Common myeloid progenitor, CD34-positive (primary cell): Measurements from ENCODE around the gene C6orf15.

Experiments used
- CTCF ChIA-PET: fragments of 350-600 bp; sonication (Branson Sonifier 250); formaldehyde crosslinking; loops from one replicate; lab custom pipeline; 2021; ENCODE audit warnings: antibody characterized with exemption; lab: Charles Lee
- POLR2A ChIA-PET: fragments of 350-600 bp; sonication (Branson Sonifier 250); formaldehyde crosslinking; loops from one replicate; lab custom pipeline; 2021; ENCODE audit warnings: antibody characterized with exemption; lab: Charles Lee
- DNase-seq, 3 donors: peaks; one replicate each; pipeline versions ENCODE4 v3.0.0 to v3.0.0-alpha.2; 2013
- H3K27ac ChIP-seq, 2 experiments: 1 replicate in 1 of 2; 2 replicates in 1 of 2; pipeline ENCODE4 v1.7.0; 2013; ENCODE audit warnings: inconsistent platforms in 2 of 2, low read length in 2 of 2, mild to moderate bottlenecking in 2 of 2, low read depth in 1 of 2, moderate library complexity in 1 of 2; ENCODE audit not compliant: severe bottlenecking in 2 of 2, insufficient read depth in 1 of 2, poor library complexity in 1 of 2
- H3K27me3 ChIP-seq, 5 experiments: replicated peaks in 2 of 5; 1 replicate in 3 of 5; 2 replicates in 2 of 5; pipeline versions ENCODE4 v1.6.1 to v1.7.0; 2013; ENCODE audit warnings: low read length in 4 of 5, mild to moderate bottlenecking in 2 of 5, moderate library complexity in 2 of 5, inconsistent platforms in 1 of 5; ENCODE audit not compliant: insufficient read depth in 5 of 5, control insufficient read depth in 4 of 5
- H3K36me3 ChIP-seq, 4 experiments: 1 replicate in 2 of 4; 2 replicates in 2 of 4; pipeline versions ENCODE4 v1.6.1 to v1.7.0; 2013; ENCODE audit warnings: low read length in 3 of 4, control low read depth in 1 of 4, mild to moderate bottlenecking in 1 of 4; ENCODE audit not compliant: control insufficient read depth in 4 of 4, insufficient read depth in 4 of 4
- H3K4me1 ChIP-seq, 4 experiments: 1 replicate in 3 of 4; 2 replicates in 1 of 4; pipeline versions ENCODE4 v1.6.1 to v1.7.1; 2013; ENCODE audit warnings: low read length in 3 of 4, mild to moderate bottlenecking in 3 of 4, control low read depth in 1 of 4, inconsistent platforms in 1 of 4, moderate library complexity in 1 of 4; ENCODE audit not compliant: control insufficient read depth in 4 of 4, insufficient read depth in 4 of 4; ENCODE audit errors: control extremely low read depth in 1 of 4
- H3K4me3 ChIP-seq, 7 experiments: 1 replicate in 4 of 7; 2 replicates in 3 of 7; pipeline versions ENCODE4 v1.5.1 to v1.7.0; 2013; ENCODE audit warnings: mild to moderate bottlenecking in 7 of 7, low read length in 6 of 7, moderate library complexity in 6 of 7, inconsistent platforms in 2 of 7, low read depth in 2 of 7, control low read depth in 1 of 7; ENCODE audit not compliant: insufficient read depth in 4 of 7, control insufficient read depth in 1 of 7; ENCODE audit errors: extremely low read depth in 1 of 7
- H3K9me3 ChIP-seq, 5 experiments: 1 replicate in 4 of 5; 2 replicates in 1 of 5; pipeline versions ENCODE4 v1.6.1 to v1.7.1; 2013; ENCODE audit warnings: low read length in 4 of 5, mild to moderate bottlenecking in 2 of 5, inconsistent platforms in 1 of 5, low read depth in 1 of 5, moderate library complexity in 1 of 5; ENCODE audit not compliant: control insufficient read depth in 4 of 5, insufficient read depth in 2 of 5; ENCODE audit errors: control extremely low read depth in 1 of 5
- WGBS: methylation state at CpG from one replicate; pipeline ENCODE4 v1.1.5; 2013; ENCODE audit not compliant: insufficient coverage; 5-methylcytosine and 5-hydroxymethylcytosine counted together

Gene C6orf15

DNA sequence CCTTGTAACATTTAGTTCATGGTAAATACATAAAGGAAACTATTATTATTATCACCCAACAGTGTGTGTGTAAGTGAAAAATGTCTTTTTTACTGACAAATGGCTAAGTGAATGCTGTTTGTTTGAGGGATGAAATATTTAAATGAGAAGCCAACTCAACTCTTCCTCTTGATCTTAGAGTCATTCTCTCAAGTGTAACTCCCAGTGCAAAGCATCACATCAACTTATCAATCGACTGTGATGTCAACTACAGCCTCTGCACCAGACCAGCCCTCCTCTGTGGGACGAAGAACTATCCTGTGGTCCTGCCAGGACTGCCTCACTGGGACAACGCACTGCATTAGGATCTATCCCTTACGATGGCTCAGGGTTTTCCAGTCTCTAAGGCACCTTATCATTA is 5.3 kb downstream of the C6orf15 start:
- ChIA-PET POLR2A (no interaction called here), CTCF (no interaction called here)
- no peaks in the 10 kb centered on the region for H3K27me3 ChIP-seq
- 97% methylated on average over 4 of the region's 4 CpGs for WGBS
- H3K36me3 ChIP-seq, result no peaks in the 10 kb centered on the region
- no peaks in the 10 kb centered on the region for H3K9me3 ChIP-seq
- H3K27ac ChIP-seq, result no peak overlapping the region
- DNase-seq, result no peak
- no peaks in the 10 kb centered on the region for H3K4me1 ChIP-seq
- H3K4me3 ChIP-seq, result no peak overlapping the region

DNA sequence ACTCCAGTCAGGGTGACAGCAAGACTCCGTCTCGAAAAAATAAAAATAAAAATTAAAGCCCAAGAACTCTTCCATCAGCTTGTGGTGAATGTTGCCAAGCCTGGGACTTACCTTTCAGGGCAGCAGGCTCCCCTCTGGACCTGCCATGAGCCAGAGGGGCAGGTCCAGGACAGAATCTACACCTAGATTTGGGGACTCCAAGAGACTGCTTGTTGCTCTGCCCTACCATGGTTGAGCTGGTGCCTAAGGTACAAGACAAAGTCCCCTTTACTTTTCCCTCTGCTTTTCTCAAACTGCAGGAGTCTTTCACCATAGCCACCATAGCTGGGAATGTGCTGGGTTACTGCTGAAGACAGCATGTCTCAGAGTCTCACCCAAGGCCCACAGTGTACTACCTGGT is 9.2 kb downstream of the C6orf15 start:
- no peaks in the 10 kb centered on the region for H3K9me3 ChIP-seq
- no peaks in the 10 kb centered on the region for H3K36me3 ChIP-seq
- DNase-seq, result no peak
- no peak overlapping the region for H3K27ac ChIP-seq
- no peak overlapping the region for H3K4me3 ChIP-seq
- peaks cover 0 to 3% (median 1%) of the 10 kb centered on the region in 4 experiments for H3K4me1 ChIP-seq
- ChIA-PET CTCF (interaction anchor here (0.6 to 4.6 kb wide), 10 partner anchors 8 to 33 kb away, joined by 3 to 32 read pairs (median 5); partner anchors contain the start of genes C6orf15 and PSORS1C1), POLR2A (no interaction called here)
- no CpG with 5 or more reads among the region's 2 CpGs for WGBS
- H3K27me3 ChIP-seq, result no peaks in the 10 kb centered on the region

DNA sequence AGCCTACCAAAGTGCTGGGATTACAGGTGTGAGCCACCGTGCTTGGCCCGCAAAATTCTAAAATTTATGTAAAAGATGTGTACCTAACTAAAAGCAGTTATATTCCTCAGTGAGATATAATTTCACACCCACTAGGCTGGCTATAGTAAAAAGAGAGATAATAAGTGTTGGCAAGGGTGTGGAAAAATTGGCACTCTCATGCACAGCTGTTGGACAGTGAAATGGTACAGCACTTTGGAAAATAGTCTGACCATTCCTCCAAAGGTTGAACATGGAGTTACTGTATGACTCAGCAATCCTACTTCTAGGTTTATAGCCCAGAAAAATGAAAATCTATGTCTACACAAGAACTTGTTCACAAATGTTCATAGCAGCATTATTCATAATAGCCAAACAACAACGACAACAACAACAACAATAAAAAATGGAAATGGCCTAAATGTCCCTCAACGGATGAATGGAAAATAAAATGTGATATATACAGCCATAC is 13.9 kb downstream of the C6orf15 start:
- H3K27me3 ChIP-seq, result no peaks in the 10 kb centered on the region
- no peaks in the 10 kb centered on the region for H3K36me3 ChIP-seq
- WGBS, result no CpG with 5 or more reads among the region's 4 CpGs
- no peaks in the 10 kb centered on the region for H3K9me3 ChIP-seq
- DNase-seq, result no peak
- POLR2A ChIA-PET, result no interaction called here
- H3K4me1 ChIP-seq, result peaks cover 12 to 44% (median 35%) of the 10 kb centered on the region in 4 experiments
- no peak overlapping the region for H3K27ac ChIP-seq
- CTCF ChIA-PET, result interaction anchor here (0.6 kb wide), 1 partner anchor 187 kb away, joined by 4 read pairs; no protein-coding TSS in a partner anchor
- H3K4me3 ChIP-seq, result no peak overlapping the region

DNA sequence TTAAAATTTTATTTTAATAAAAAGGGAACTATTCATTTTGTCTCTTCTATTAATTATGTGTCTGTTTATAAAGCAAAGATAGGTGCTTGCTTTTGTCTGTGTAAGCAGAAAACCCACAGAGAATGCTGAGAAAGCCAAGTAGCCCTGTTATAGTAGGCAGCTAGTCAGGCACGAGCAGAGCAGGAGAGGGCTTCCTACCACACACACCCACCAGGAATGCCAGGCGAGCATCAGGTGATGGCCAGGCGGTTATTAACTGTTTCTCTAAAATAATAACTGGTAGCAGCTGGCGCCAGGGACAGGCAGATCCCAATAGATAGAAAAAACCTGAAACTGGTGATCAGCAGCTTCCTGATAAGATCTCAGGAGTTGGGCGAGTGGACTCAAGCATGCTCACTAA is 15.7 kb downstream of the C6orf15 start:
- POLR2A ChIA-PET, result interaction anchor here (0.7 kb wide), 1 partner anchor 353 kb away, joined by 3 read pairs; no protein-coding TSS in a partner anchor
- WGBS, result 75% methylated on average over 2 of the region's 5 CpGs
- Histone ChIP-seq H3K36me3 (no peaks in the 10 kb centered on the region), H3K27ac (no peak overlapping the region), H3K27me3 (no peaks in the 10 kb centered on the region), H3K4me3 (peak overlapping the region in 1 of 7 experiments; percentile 16), H3K9me3 (no peaks in the 10 kb centered on the region), H3K4me1 (peaks cover 13 to 53% (median 44%) of the 10 kb centered on the region in 4 experiments)
- DNase-seq, result no peak
- CTCF ChIA-PET, result interaction anchor here (0.7 to 2.2 kb wide), 4 partner anchors 9 to 17 kb away, joined by 3 to 7 read pairs (median 4); no protein-coding TSS in a partner anchor

DNA sequence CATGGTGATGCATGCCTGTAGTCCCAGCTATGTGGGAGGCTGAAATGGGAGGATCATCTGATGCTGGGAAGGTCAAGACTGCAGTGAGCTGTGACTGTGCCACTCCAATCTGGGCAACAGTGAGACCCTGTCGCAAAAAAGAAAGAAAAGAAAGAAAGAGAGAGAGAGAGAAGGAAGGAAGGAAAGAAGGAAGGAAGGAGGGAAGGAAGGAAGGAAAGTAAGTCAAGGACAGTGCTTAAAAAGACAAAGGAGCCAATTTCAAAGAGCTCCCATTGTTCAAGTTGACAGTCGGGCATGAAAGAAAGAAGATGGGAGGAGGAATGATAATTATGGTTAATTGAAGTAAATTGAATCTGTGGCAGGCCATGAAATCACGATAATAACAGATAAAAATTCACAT is 16.2 kb downstream of the C6orf15 start:
- peaks cover 13 to 57% (median 44%) of the 10 kb centered on the region in 4 experiments for H3K4me1 ChIP-seq
- CTCF ChIA-PET, result interaction anchor here (0.7 to 2.2 kb wide), 5 partner anchors 9 to 166 kb away, joined by 3 to 7 read pairs (median 3); no protein-coding TSS in a partner anchor

DNA sequence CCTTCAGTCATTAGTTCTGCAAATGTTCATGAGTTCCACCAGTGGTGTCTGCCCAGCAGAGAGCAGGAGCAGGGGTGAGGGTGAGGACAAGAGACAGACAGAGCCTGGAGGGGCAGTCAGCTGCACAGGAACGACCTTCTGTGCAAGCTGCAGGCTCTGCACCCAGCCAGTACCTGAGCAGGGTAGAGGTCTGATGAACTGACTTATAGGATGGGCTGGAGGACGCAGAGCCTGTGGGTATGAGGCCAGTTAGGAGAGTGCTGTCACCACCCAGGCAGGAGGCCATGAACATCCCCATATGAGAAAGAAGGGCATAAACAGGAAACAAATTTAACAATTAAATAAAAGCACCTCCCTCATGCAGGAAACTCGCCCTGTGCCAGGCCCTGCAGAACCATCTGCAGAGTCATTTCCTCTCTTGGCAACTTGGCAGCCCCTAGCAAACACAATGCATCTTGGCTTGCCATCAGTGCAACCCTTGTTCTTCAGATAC is 17.9 kb downstream of the C6orf15 start:
- no peaks in the 10 kb centered on the region for H3K27me3 ChIP-seq
- DNase-seq, result peak; percentile 80 to 96 (median 94)
- H3K36me3 ChIP-seq, result no peaks in the 10 kb centered on the region
- H3K4me1 ChIP-seq, result peaks cover 13 to 61% (median 47%) of the 10 kb centered on the region in 4 experiments
- peak overlapping the region; percentile 4 to 64 for H3K27ac ChIP-seq
- peak overlapping the region in 4 of 7 experiments; percentile 26 to 47 (median 36) for H3K4me3 ChIP-seq
- POLR2A ChIA-PET, result interaction anchor here (0.5 kb wide), 1 partner anchor 306 kb away, joined by 6 read pairs; no protein-coding TSS in a partner anchor
- no peaks in the 10 kb centered on the region for H3K9me3 ChIP-seq
- 0% methylated on average over 2 of the region's 3 CpGs for WGBS
- CTCF ChIA-PET, result interaction anchor here (1.1 to 6.7 kb wide), 6 partner anchors 8 to 281 kb away, joined by 3 to 66 read pairs (median 6); partner anchors contain the start of genes C6orf15 and PSORS1C1

More for the DNA sequence above, 16.2 kb downstream of the C6orf15 start:
- no peak overlapping the region for H3K27ac ChIP-seq
- H3K27me3 ChIP-seq, result no peaks in the 10 kb centered on the region
- 93% methylated on average over 2 of the region's 3 CpGs for WGBS
- no peak for DNase-seq
- POLR2A ChIA-PET, result no interaction called here
- H3K9me3 ChIP-seq, result no peaks in the 10 kb centered on the region
- no peak overlapping the region for H3K4me3 ChIP-seq
- no peaks in the 10 kb centered on the region for H3K36me3 ChIP-seq
